Retina (tissue), 1 donor: Measurements from ENCODE around the gene EXOC2.

ENCODE experiments used
- DNase-seq: peaks from one replicate; pipeline ENCODE4 v3.0.0-alpha.2; 2016

EXOC2 gene

DNA sequence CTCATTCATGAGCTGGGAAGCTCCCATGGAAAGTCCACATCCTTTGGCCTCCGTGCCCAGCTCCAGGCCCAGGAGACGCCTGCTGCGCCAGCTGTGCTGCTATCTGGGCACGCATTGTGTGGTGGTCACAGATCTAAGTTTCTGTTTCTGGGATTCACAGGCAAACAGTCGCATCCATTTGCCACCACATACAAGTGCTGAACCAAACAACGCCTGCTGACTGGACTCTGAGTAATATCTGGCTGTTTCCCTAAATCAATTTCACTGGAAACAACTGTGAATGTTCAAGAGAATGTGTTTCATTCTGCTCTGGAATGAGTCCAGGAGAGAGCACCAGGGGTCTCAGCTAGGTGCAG lies 255.9 kb downstream of the EXOC2 start:
- DNase-seq, result no peak

DNA sequence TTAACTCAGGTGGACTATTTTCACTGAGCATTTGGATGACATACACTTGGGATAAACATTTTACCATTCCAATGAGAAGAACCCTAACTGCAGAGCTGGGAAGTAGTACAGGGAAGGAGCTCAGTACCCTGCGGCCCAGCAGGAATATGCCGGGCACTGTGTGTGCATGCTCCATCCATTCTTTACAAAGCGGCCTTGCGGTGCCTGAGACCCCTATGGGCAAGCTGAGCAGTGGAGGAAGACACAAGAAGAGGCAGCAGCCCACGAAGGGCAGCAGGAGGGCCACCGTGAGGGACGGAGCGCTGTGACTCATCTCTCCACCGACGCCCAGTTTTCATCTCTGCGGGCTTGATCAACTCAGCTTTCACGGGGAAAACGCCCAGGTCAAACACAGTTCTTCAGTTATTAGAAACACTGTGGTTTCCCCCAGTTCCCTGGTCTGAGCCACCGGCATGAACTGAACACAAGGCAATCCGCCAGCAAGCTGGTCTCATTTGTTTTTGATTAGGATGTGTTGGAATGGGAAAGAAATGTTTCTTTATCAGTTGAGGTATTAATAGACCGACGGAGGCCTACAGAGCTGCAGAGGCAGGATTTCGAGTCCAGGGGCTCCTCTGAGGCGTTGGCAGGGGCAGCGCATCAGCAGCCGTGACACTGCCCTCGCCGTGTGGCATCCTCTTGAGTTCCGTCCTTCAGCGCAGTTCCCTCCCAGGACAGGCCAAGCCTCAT lies 256.5 kb downstream of the EXOC2 start:
- no peak for DNase-seq

DNA sequence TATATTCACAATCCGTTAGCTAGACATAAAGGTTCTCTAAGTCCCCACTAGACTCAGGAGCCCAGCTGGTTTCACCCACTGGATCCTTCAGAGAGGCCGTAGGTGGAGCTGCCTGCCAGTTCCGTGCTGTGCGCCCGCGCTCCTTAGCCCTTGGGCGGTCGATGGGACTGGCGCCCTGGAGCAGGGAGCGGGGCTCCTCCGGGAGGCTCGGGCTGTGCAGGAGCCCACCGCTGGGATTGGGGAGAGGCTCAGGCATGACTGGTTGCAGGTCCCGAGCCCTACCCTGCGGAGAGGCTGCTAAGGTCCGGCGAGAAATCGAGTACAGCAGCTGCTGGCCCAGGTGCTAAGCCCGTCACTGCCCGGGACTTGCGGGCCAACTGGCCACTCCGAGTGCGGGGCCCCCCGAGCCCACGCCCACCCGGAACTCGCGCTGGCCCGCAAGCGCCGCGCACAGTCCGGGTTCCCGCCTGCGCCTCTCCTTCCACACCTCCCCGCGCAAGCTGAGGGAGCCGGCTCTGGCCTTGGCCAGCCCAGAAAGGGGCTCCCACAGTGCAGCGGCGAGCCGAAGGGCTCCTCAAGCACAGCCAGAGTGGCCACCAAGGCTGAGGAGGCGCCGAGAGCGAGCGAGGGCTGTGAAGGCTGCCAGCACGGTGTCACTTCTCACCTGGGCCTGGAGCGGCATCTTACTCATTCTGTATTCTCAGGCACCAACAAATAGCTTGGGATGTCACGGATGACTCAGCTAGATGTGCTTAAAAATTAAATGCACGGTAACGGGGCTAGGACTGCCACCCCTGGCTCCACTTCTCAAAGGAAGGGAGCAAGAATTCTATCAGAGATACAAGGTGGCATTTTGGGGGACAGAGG lies 257.3 kb downstream of the EXOC2 start:
- no peak for DNase-seq
